ENCODE data around the gene TDRD12. TPM values are rescaled to one million over a fixed set of nuclear protein-coding genes. Genes with fewer than 3 reads are reported as not detected.
"Not testable (repeated sequence)": the region's sequence is repeated elsewhere in the genome, so short reads cannot be mapped to it uniquely, and the experiment has no call there.

Gene TDRD12
- total RNA-seq, 1 experiment from 2014 or later: 0.52 TPM

DNA sequence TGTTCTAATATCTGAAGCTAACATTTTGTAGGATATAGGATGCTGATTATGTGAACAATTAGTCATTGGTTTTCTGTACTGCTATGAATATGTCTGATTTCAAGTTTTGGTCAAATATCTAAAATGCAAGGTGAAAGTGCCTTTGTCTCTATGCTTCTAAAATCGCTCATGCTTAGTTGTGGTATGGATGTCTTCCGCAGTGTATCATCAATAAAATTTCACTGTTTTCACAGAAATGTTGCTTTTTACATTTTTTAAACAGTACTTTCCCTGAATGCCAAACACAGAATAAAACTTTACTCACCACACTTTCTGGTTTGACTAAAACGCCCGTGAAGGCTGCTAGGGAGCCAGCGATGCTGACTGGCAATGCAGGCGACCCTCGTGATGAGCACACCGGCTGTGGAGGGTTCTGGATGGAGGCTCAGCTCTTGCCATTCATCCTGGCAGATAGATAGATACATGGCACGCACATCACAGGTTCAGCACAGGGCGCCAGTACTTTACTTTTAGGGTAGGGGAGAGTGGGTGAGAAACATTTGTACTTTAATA lies 109.9 kb downstream of the TDRD12 start:
- DNase-seq (ENCODE audit: low read depth): no peak

DNA sequence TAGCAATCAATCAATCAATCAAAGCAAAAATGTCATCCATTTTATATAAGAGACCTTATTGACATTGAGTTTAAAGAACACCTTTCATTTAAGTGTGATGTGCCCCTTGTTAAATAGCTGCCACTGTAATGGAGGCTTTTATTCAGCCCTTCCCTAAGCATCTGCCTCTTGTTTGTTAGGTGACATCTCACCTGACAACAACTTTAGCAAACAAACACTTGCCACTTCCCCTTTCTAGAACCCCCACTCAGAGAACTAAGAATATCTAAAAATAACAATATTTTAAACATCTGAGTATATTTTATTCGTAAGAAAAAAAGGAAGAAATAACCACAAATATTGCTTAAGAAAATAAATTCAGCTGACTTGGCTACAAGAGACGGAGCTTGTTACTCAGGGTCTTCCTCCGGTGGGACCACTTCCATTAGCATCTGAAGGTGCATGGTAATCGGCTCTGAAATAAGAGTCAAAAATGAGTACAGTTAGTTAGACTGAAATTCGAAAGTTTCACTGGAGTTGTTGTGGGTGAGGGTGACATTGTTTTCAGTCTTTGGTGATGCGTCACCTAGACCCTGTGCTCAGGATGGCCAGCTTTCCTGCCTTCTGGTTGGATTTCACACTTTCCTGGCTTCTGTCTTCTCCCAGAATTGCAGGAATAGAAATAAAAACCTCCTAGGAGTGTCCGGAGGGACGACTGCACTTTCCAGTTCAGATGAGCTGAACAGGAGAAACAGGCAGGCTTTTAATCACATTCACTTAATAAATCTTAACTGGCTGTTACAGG lies 110.9 kb downstream of the TDRD12 start:
- peak; percentile 92 for DNase-seq (ENCODE audit: low read depth)

DNA sequence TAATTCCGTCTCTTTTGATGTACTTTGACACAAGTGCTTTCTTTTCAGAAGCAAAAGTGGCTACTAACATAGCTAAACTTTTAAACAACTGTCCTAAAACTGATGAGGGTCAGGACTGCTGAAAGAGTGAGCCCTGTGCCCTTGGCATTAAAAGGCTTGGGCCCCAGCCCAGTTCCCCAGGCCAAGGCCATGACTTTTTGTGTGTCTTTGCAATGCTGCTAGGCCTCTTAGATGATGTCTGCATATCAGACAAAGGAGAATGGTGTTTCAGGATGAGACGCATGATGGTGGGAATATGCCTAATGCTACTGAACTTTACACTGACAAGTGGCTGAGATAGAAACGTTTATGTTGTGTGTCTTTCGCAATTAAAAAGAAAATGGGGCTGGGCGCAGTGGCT lies 112.0 kb downstream of the TDRD12 start:
- DNase-seq (ENCODE audit: low read depth): no peak

DNA sequence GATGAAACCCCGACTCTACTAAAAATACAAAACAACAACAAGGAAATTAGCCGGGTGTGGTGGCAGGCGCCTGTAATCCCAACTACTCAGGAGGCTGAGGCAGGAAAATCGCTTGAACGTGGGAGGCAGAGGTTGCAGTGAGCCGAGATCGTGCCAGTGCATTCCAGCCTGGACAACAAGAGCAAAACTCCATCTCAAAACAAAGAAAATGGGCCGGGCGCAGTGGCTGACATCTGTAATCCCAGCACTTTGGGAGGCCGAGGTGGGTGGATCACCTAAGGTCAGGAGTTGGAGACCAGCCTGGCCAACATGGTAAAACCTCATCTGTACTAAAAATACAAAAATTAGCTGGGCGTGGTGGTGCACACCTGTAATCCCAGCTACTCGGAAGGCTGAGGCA lies 112.5 kb downstream of the TDRD12 start:
- not testable (repeated sequence) for DNase-seq (ENCODE audit: low read depth)

DNA sequence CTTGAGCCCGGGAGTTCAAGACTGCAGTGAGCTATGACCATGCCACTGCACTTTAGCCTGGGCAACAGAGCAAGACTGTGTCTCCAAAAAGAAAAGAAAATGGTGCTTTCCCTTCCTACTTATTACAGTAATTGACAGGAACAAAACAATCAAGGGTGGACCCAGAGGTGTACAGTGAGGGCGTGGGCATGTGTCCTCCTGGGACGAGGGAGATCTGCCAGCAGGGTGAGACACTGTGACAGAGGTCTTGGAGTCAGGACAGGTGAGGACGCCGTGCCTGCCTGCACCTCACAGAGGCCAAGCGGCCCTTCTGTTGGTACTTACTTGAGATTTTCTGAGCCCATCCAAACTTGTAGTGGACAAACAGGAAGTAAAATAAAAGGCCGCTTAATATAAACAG lies 113.3 kb downstream of the TDRD12 start:
- DNase-seq (ENCODE audit: low read depth): not testable (repeated sequence)

DNA sequence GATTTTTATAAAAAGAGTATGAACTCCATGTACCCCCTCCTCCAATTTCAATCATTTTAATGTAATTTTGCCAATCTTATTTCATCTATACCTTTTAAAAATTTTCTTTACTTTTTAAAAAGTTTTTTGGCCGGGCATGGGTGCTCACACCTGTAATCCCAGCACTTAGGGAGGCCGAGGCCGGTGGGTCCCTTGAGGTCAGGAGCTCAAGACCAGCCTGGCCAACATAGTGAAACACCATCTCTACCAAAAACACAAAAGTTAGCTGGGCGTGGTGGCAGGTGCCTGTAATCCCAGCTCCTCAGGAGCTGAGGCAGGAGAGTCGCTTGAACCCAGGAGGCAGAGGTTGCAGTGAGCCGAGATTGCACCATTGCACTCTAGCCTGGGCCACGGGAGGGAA lies 113.8 kb downstream of the TDRD12 start:
- DNase-seq (ENCODE audit: low read depth): not testable (repeated sequence)

DNA sequence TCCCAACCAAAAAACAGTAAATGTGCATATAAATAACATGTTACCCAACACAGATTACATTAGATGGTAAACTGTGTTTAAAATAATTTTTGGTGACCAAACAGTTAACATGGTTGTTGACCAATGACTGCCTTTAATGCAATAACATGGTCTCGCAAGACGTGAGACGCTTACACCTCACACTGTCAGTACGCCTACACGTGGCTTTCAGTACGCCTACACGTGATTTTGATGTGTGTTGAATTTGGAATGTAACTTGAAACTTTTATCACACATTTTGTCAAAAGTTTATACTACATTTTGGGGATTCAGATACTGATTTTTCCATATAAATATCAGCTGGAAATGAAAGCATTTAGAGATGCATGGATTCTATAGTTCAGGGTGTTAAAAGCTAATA lies 118.0 kb downstream of the TDRD12 start:
- no peak for DNase-seq (ENCODE audit: low read depth)

DNA sequence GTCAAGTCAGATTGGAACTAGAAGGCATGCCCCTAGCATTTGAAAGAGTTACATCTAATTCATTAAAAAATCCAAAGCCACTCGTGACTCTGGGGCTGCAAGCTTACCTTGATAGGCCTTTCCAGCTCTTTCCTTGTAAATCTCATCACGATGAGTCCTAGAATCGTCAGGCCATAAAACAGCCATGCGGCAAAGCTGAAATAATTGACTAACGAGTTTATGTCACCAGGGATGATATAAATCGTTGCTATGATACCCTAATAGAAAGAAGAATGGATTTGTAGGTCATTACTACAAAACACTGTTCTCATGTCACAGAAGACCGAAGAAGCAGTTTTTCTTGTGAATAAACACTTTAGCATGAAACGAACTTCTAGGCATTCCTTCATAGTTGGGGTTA lies 122.5 kb downstream of the TDRD12 start:
- no peak for DNase-seq (ENCODE audit: low read depth)

DNA sequence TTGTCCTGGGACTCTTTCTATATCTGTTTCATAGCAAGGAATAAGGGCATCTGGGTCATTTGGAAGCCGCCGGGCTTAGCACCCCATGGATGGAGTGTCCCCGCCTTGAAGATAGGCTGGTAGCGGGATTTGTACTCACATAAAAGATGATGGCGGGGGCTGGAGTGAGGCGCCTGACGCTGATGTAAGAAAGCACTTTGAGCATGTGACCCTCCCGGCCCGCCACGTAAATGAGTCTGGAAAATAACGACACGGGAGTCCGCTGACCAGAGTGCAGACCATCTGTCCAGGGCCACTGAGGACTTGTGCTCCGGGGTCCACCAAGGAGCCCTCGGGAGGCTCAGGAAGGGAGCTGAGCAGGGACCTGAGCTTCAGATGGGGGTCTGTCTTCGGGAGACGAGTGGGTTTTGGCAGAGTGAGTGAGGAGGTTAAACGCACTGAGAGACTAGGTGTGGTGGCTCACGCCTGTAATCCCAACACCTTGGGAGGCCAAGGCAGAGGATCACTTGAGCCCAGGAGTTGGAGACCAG lies 124.2 kb downstream of the TDRD12 start:
- DNase-seq (ENCODE audit: low read depth): no peak

DNA sequence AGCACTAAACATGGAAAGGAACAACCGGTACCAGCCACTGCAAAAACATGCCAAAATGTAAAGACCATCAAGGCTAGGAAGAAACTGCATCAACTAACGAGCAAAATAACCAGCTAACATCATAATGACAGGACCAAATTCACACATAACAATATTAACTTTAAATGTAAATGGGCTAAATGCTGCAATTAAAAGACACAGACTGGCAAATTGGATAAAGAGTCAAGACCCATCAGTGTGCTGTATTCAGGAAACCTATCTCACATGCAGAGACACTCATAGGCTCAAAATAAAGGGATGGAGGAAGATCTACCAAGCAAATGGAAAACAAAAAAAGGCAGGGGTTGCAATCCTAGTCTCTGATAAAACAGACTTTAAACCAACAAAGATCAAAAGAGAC lies 128.5 kb downstream of the TDRD12 start:
- not testable (repeated sequence) for DNase-seq (ENCODE audit: low read depth)

DNA sequence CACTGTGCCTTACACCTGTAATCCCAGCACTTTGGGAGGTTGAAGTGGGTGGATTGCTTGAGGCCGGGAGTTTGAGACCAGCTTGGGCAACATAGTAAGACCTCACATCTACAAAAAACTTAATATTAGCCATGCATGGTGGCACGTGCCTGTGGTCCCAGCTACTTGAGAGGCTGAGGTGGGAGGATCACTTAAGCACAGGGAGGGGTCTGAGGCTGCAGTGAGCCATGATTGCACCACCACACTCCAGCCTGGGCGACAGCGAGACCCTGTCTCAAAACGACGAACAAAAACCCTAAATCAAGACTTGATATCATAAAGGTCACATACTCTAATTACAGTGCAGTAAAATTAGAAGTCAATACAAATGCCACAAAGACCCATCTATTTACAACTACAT lies 132.6 kb downstream of the TDRD12 start:
- no peak for DNase-seq (ENCODE audit: low read depth)

DNA sequence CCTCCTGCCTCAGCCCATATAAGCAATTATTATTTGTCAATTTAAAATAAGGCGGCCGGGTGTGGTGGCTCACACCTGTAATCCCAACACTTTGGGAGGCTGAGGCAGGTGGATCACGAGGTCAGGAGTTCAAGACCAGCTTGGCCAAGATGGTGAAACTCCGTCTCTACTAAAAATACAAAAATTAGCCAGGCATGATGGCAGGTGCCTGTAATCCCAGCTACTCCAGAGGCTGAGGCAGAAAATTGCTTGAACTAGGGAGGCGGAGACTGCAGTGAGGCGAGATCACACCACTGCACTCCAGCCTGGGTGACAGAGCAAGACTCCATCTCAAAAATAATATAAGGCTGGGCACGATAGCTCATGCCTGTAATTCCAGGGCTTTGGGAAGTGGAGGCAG lies 137.3 kb downstream of the TDRD12 start:
- DNase-seq (ENCODE audit: low read depth): not testable (repeated sequence)

DNA sequence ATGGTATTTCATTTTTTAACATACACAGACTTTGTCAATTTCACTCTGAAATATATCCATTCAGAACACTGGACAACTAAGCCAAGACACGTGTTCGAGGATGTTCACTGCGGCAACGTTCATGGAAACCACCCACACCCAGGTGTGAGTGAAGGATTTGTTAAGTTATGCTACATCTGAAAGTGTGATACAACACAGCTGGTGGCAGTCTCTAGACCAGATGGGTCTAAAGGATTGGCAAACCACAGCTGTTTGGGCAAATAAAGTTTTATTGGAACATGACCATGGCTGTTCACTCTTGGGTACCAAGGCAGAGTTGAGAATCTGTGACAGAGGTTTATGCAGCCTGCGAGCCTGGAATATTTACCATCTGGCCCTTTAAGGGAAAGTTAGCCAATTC lies 138.0 kb downstream of the TDRD12 start:
- no peak for DNase-seq (ENCODE audit: low read depth)

DNA sequence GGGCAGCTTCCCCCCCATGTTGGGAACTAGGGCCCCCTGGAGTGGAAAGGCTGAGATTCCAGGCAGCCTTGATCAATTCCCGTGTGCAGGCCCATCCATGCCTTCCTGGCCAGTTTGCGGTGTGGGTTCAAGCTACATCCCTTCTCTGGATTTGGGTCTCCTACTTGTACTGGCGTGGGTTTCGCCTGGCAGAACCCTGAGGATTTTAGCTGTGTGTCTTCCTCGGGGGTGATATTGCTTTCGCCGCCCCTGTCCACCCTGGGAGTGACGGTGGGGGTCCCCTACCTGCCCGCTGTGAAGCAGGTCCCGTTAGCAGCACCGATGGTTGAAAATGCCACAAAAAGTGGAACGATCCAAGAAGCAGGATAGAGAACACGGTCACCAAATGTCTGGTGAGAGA lies 138.6 kb downstream of the TDRD12 start:
- no peak for DNase-seq (ENCODE audit: low read depth)

DNA sequence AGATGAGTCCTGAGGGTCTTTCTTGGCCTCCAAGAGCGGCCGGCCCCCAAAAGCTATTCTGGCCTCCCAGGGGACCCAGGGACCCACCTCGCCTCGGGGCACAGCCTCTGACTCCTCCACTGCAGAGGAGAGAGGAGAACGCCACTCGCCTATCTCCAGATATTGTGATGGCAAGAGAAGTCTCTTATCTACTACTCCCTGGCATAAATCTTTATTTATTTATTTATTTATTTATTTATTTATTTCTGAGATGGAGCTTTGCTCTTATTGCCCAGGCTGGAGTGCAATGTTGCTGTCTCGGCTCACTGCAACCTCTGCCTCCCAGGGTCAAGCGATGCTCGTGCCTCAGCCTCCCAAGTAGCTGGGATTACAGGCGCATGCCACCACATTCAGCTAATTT lies 139.0 kb downstream of the TDRD12 start:
- DNase-seq (ENCODE audit: low read depth): no peak

DNA sequence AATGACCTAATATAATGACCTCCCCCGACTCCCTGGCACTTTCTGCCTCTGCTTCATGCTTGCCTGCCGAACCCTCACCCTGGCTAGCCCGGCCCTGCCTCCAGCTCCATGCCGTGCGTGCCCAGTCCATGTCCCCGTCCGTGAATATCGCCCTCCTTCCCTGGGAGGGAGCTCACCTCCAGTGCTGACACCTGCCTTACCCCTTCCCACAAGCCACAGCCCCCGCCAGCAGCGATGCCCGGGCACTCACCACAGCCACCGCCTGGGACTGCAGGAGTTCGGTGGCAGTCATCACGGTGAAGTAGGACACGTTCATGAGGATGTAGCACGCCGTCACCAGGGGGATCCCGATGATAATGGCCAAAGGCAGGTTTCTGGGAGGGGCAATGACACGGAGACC lies 140.0 kb downstream of the TDRD12 start:
- no peak for DNase-seq (ENCODE audit: low read depth)

DNA sequence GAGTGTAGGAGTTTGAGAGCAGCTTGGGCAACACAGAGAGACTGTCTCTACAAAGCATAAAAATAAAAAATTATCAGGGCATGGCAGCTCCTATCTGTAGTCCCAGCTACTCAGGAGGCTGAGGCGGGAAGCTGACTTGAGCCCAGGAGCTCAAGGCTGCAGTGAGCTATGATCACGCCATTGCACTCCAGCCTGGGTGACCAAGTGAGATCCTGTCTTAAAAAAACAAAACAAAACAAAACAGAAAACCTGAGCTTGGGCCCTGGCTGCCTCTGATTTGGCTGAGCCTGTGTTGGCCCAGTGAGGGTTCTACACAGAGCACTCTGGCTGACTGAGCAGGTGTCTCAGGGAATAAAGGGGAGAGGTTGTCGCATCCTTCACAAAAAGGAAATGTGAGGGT lies 142.0 kb downstream of the TDRD12 start:
- DNase-seq (ENCODE audit: low read depth): no peak

DNA sequence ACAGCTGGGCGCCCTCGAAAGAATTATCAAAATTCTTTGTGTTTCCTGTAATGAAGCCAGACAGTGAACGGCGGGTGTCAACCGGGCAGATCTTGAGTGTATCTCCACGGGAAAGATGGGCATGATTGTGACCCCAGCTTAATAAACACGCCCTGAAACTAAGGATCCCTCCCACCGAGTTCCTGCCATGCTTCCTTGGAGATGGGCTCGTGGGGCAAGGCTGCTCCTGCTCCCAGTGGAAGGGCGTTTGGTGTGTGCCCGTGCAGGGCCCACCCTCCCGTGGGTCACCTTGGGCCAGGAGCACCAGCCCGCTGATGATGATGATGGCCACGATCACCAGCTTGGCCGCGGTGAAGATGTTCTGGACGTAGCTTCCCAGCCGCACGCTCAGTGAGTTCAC lies 142.6 kb downstream of the TDRD12 start:
- no peak for DNase-seq (ENCODE audit: low read depth)

DNA sequence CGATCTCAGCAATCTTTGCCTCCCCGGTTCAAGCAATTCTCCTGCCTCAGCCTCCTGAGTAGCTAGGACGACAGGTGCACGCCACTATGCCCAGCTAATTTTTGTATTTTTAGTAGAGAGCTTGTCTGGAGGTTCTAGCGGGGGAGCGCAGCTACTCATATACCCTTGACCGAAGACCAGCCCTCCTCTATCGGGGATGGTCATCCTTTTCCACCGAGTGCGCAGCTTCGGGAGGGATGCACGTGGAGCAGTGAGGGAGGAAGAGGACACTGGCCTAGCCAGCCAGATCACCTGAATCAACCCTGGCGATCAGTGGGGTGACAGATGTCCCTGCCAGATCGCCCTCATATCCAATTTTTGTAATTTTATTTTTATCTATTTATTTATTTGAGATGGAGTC lies 143.2 kb downstream of the TDRD12 start:
- no peak for DNase-seq (ENCODE audit: low read depth)

DNA sequence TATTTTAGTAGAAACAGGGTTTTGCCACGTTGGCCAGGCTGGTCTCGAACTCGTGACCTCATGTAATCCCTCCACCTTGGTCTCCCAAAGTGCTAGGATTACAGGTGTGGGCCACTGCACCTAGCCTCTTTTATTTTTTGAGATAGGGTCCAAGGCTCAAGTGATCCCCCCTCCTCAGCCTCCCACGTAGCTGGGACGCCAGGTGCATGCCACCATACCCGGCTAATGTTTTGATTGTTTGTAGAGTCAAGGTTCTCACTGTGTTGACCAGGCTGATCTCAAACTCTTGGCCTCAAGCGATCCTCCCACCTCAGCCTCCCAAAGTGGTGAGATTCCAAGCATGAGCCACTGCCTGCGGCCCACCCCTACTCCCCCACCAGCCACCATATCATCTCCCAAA lies 143.7 kb downstream of the TDRD12 start:
- DNase-seq (ENCODE audit: low read depth): no peak

DNA sequence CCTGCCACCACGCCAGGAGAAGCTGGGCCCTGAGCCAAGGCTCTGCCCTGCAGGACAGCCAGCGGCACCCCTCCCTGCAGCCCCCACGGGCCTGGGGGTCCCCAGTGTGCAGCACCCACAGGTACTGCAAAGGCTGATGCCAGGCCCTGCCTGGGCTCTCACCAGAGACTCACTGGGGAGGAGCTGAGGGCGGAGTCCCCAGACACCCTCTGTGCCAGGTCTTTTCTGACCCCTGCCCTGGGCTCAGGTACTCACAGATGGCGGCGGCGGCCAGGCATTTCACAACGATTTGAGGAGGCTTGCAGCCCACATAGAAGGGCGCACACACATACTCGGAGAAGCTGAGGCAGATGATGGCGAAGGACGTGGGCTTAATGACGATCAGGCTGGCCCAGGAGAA lies 144.3 kb downstream of the TDRD12 start:
- no peak for DNase-seq (ENCODE audit: low read depth)

DNA sequence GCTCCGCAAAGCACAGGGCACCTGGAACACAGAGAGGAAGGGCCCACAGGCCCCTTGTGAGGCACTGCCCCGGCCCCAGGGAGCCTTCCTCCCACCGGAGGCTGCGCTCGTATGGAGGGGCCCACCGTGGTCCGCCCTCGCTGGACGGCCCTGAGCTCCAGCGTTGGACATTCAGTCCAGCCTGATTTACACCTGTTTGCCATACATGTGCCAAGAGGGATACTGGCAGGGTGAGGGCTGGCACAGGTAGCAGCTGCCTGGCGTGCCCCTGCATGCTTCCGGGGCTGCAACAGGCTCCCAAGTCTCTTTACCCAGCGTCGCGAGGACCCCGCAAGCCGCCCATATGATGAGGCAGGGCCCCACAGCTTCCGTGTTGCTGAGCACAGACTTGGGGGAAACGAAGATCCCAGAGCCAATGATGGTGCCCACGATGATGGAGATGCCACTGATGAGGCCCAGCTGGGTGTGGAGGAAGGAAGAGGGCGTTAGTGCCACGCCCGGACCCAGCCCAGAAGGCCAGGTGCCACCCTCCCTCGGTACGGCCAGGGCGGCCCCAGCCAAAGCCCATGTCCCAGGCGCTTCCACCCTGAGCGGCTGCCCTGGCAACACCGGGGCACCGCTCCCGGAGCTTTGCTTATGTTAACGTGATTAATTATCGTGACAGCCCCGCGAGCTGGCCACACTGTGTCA lies 144.9 kb downstream of the TDRD12 start:
- no peak for DNase-seq (ENCODE audit: low read depth)

DNA sequence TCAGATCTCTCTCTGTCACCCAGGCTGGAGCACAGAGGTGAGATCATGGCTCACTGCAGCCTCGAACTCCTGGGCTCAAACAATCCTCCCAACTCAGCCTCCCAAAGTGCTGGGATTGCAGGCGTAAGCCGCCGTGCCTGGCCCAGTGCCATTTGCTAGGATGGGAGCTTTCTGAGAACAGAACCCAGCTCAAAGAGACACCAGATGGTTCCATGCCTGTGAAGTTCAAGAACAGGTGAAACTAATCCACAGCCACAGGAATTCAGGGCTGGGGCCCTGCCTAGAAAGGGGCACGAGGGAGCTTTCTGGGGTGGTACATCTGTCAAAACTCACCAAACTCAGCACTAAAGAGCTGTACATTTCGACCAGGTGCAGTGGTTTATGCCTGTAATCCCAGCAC lies 145.8 kb downstream of the TDRD12 start:
- DNase-seq (ENCODE audit: low read depth): peak; percentile 37
